ENCODE data around the gene LDAF1. TPM values are rescaled to one million over a fixed set of nuclear protein-coding genes. Genes with fewer than 3 reads are reported as not detected.

LDAF1 gene
- total RNA-seq, 6 experiments from 2014 or later, result 1.5 to 3.1 (median 2.1) TPM

GRCh38 chr16:21222495-21223337 lies 64.2 kb downstream of the LDAF1 start:
- 80% methylated on average over 4 of the region's 4 CpGs for WGBS (ENCODE audit: insufficient coverage, low coverage, low lambda C conversion rate, missing lambda C conversion rate)
- Histone ChIP-seq H3K4me1 (no peaks in the 10 kb centered on the region), H3K27ac (no peak overlapping the region), H3K27me3 (no peaks in the 10 kb centered on the region), H3K9me3 (no peaks in the 10 kb centered on the region), H3K4me3 (no peak overlapping the region), H3K36me3 (no peaks in the 10 kb centered on the region)
- TF ChIP-seq, protein P1, sequence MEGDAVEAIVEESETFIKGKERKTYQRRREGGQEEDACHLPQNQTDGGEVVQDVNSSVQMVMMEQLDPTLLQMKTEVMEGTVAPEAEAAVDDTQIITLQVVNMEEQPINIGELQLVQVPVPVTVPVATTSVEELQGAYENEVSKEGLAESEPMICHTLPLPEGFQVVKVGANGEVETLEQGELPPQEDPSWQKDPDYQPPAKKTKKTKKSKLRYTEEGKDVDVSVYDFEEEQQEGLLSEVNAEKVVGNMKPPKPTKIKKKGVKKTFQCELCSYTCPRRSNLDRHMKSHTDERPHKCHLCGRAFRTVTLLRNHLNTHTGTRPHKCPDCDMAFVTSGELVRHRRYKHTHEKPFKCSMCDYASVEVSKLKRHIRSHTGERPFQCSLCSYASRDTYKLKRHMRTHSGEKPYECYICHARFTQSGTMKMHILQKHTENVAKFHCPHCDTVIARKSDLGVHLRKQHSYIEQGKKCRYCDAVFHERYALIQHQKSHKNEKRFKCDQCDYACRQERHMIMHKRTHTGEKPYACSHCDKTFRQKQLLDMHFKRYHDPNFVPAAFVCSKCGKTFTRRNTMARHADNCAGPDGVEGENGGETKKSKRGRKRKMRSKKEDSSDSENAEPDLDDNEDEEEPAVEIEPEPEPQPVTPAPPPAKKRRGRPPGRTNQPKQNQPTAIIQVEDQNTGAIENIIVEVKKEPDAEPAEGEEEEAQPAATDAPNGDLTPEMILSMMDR (IDR thresholded peaks at IDR 0.05), result no peak
- no peak for TF ChIP-seq POLR2A (IDR thresholded peaks at IDR 0.05)
- intact Hi-C loops (cut with DNase I), result no loop called here
- DNase-seq, result no peak
- no peak for ATAC-seq

DNA sequence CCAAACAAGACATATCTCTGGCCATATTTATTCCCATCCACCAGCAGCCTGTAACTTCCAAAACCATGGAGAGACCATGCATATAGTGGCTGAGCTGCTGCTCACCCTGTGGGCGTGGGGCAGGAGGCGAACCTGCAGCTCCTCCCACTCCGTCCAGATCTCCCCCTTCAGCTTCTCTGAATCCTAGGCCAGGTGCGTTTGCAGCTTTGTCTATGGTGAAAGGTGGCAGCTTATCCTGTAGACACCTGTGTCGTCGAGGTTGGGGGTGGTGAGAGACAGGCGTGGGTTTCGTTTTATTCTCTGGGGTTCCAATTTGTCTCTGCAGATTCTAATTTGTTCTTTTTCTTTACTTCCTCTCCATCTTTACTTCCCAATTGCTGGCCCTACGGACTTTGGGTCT lies 65.3 kb downstream of the LDAF1 start:
- no peak overlapping the region for H3K27ac ChIP-seq
- TF ChIP-seq POLR2A (IDR thresholded peaks at IDR 0.05), result no peak
- TF ChIP-seq, protein P1 (IDR thresholded peaks at IDR 0.05), result no peak
- H3K27me3 ChIP-seq, result no peaks in the 10 kb centered on the region
- no peaks in the 10 kb centered on the region for H3K4me1 ChIP-seq
- no peaks in the 10 kb centered on the region for H3K9me3 ChIP-seq
- ATAC-seq (no peak), DNase-seq (no peak)
- WGBS (ENCODE audit: insufficient coverage, low coverage, low lambda C conversion rate, missing lambda C conversion rate), result 58% methylated on average over 4 of the region's 9 CpGs
- no peaks in the 10 kb centered on the region for H3K36me3 ChIP-seq
- intact Hi-C loops (cut with DNase I), result no loop called here
- H3K4me3 ChIP-seq, result no peak overlapping the region

GRCh38 chr16:21224800-21225199 lies 66.3 kb downstream of the LDAF1 start:
- 65% methylated on average over 2 of the region's 2 CpGs for WGBS (ENCODE audit: insufficient coverage, low coverage, low lambda C conversion rate, missing lambda C conversion rate)

DNA sequence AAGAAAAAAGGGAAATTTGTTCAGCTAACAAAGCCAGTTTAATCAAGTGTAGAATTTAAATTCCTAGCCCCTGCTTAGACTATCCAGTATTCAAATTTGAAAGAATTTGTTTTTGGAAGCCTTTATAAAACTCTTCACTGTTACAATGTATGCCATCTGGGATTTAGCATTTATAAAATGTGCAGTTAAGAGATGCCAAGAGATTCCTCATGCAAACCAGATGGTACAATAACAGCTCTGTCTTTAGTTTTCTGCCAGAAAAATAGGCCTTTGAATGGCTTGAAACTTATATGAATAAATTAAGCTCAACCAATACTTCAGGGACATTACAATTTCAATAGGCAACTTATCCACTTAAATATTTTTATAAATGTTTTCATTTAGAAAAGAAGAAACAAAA lies 68.3 kb downstream of the LDAF1 start:
- intact Hi-C loops (cut with DNase I), result no loop called here
- H3K9me3 ChIP-seq, result no peaks in the 10 kb centered on the region
- H3K27me3 ChIP-seq, result no peaks in the 10 kb centered on the region
- ATAC-seq (no peak), DNase-seq (no peak)
- H3K27ac ChIP-seq, result no peak overlapping the region
- H3K4me3 ChIP-seq, result no peak overlapping the region
- H3K4me1 ChIP-seq, result peaks cover 0 to 7% (median 0%) of the 10 kb centered on the region in 4 donors
- no peaks in the 10 kb centered on the region for H3K36me3 ChIP-seq
- no peak for TF ChIP-seq POLR2A (IDR thresholded peaks at IDR 0.05)
- TF ChIP-seq, protein P1 (IDR thresholded peaks at IDR 0.05), result no peak

More at GRCh38 chr16:21224800-21225199, 66.3 kb downstream of the LDAF1 start:
- DNase-seq (no peak), ATAC-seq (no peak)
- no peak overlapping the region for H3K4me3 ChIP-seq
- intact Hi-C loops (cut with DNase I), result no loop called here
- H3K27ac ChIP-seq, result no peak overlapping the region
- no peaks in the 10 kb centered on the region for H3K4me1 ChIP-seq
- H3K27me3 ChIP-seq, result no peaks in the 10 kb centered on the region
- TF ChIP-seq, protein P1 (IDR thresholded peaks at IDR 0.05), result no peak
- TF ChIP-seq POLR2A (IDR thresholded peaks at IDR 0.05), result no peak
- no peaks in the 10 kb centered on the region for H3K9me3 ChIP-seq
- H3K36me3 ChIP-seq, result no peaks in the 10 kb centered on the region

Measured in right lobe of liver (tissue), 6 donors.